ENCODE data around the gene FZR1. TPM values are rescaled to one million over a fixed set of nuclear protein-coding genes. Genes with fewer than 3 reads are reported as not detected.

The FZR1 gene
- total and polyA plus RNA-seq, 2 of the 4 experiments (the other 2 are of a cell fraction): 21.5 to 47.8 TPM

DNA sequence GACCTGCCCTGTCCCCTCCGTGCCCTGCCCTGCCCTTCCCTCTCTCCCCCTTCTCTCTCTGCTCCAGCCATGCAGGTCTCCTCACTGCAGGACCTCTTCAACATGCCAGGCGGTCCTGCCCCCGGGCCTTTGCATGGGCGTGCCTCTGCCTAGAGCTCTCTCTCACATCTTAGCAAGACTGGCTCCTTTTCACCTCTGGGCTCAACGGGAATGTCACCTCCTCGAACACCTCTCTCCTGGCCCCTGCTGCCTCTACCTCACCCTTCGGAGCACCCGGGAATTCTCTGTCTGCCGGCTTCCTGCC, 45.6 kb downstream of the FZR1 start:
- no peak overlapping the region for H3K27ac ChIP-seq (ENCODE audit: insufficient read depth, low read length)
- H3K27me3 ChIP-seq (ENCODE audit: control insufficient read depth, insufficient read depth, low read length): no peaks in the 10 kb centered on the region
- H2BK20ac ChIP-seq (ENCODE audit: low read depth, low read length): no peak overlapping the region
- ATAC-seq (ENCODE audit: low read depth): no peak
- dilution Hi-C loops (cut with HindIII; ENCODE audit: low sequenced_read_pairs, unreplicated experiment) (no loop called here), in situ Hi-C loops (cut with MboI; ENCODE audit: low sequenced_read_pairs) (no loop called here), intact Hi-C loops (cut with micrococcal nuclease) (no loop called here)
- H2AK5ac ChIP-seq (ENCODE audit: low read depth, low read length): no peak overlapping the region
- H3K9ac ChIP-seq (ENCODE audit: low read depth, low read length): no peak overlapping the region
- no peaks in the 10 kb centered on the region for H3K9me3 ChIP-seq (ENCODE audit: control insufficient read depth, insufficient read depth, low read length)
- H3K36me3 ChIP-seq (ENCODE audit: control insufficient read depth, insufficient read depth, low read length): peaks cover 16% of the 10 kb centered on the region
- no peak overlapping the region for H3K4ac ChIP-seq (ENCODE audit: low read depth, low read length)
- no peak for DNase-seq
- H3K4me2 ChIP-seq (ENCODE audit: low read depth, low read length): no peak overlapping the region
- H3K79me1 ChIP-seq (ENCODE audit: low read depth in 1 of 2, low read length in 2 of 2): peaks cover 30 to 58% of the 10 kb centered on the region in 2 experiments
- H4K5ac ChIP-seq (ENCODE audit: low read depth, low read length): no peak overlapping the region
- CTCF ChIA-PET: no interaction called here
- BruUV-seq (replicated peaks): no TSS peak
- H3K56ac ChIP-seq (ENCODE audit: extremely low read depth, insufficient read depth, low read length): no peak overlapping the region
- no peak for TF ChIP-seq RFX5 (IDR thresholded peaks at IDR 0.05; ENCODE audit: low read depth, low read length)
- no peak for TF ChIP-seq BHLHE40 (IDR thresholded peaks at IDR 0.05; ENCODE audit: low read depth, low read length)
- TF ChIP-seq RAD21 (IDR thresholded peaks at IDR 0.05; ENCODE audit: low read length): no peak
- TF ChIP-seq MXI1 (IDR thresholded peaks at IDR 0.05; ENCODE audit: borderline replicate concordance, low read depth, low read length): no peak
- TF ChIP-seq MAZ (IDR thresholded peaks at IDR 0.05; ENCODE audit: borderline replicate concordance, low read depth, low read length): no peak
- no peak overlapping the region for H2AFZ ChIP-seq (replicated peaks; ENCODE audit: low read length, poor library complexity)
- H3K23ac ChIP-seq (ENCODE audit: low read depth, low read length): no peak overlapping the region
- no peak overlapping the region for H2BK120ac ChIP-seq (ENCODE audit: low read depth, low read length)
- H3K14ac ChIP-seq (replicated peaks; ENCODE audit: low read depth, low read length): no peak overlapping the region
- peaks cover 41% of the 10 kb centered on the region for H4K20me1 ChIP-seq (ENCODE audit: insufficient read depth, low read length)
- H2BK5ac ChIP-seq (ENCODE audit: low read depth, low read length, poor library complexity, severe bottlenecking): no peak overlapping the region
- no peak overlapping the region for H3K18ac ChIP-seq (ENCODE audit: low read depth, low read length)
- H3K9me1 ChIP-seq (ENCODE audit: insufficient read depth, low read length): 0 out of 2 replicates have a peak, but pooled peaks cover 4% of the 10 kb centered on the region
- H4K91ac ChIP-seq (ENCODE audit: insufficient read depth, low read depth, low read length): no peak overlapping the region
- POLR2A ChIA-PET (ENCODE audit: unreplicated experiment): no interaction called here
- 87% methylated on average over 7 of the region's 9 CpGs; no CpG with 5 or more reads in 1 of the 2 experiments for WGBS, 2 experiments (ENCODE audit: extremely low coverage in 2 of 2, insufficient read length in 1 of 2)
- H2BK15ac ChIP-seq (ENCODE audit: low read depth, low read length): no peak overlapping the region
- H4K8ac ChIP-seq (ENCODE audit: low read depth in 2 of 2, low read length in 2 of 2): no peak overlapping the region
- H3K4me3 ChIP-seq (ENCODE audit: insufficient read depth, low read depth, low read length): no peak overlapping the region
- peaks cover 16% of the 10 kb centered on the region for H3K4me1 ChIP-seq (ENCODE audit: control insufficient read depth, insufficient read depth, low read length)
- no peak overlapping the region for H2AK9ac ChIP-seq (replicated peaks; ENCODE audit: low read depth, low read length, poor library complexity)

All from IMR-90 (cell line).